Endothelial cell of umbilical vein (primary cell): ENCODE results near the gene SERPINA9. TPM values are rescaled to one million over a fixed set of nuclear protein-coding genes. Genes with fewer than 3 reads are reported as not detected.

Experiments used
- BruUV-seq: library from RNA; stranded (reverse); fragments of 400-500 nt; replicated peaks from 2 replicates; lab custom pipeline; 2021; lab: Mats Ljungman, UMichigan
- CTCF ChIA-PET: fragments of 300-600, 350-600 bp; sonication (Branson Sonifier 250); formaldehyde crosslinking; loops from one replicate; lab custom pipeline; 2021; ENCODE audit warnings: antibody characterized with exemption, inconsistent platforms; lab: Charles Lee
- POLR2A ChIA-PET: fragments of 300-600, 350-600 bp; sonication (Branson Sonifier 250); formaldehyde crosslinking; loops from one replicate; lab custom pipeline; 2021; ENCODE audit warnings: antibody characterized with exemption, inconsistent platforms; lab: Charles Lee
- DNase-seq: peaks from one replicate; pipeline ENCODE4 v3.0.0-alpha.2; 2011; ENCODE audit warnings: low read depth, low spot score
- FAIRE-seq: peaks from 2 replicates; lab custom pipeline; 2011; peaks lifted over from hg19 to GRCh38; lab: Jason Lieb, UNC
- H2AFZ ChIP-seq: 2 replicates; pipeline ENCODE4 v1.6.0; 2012; ENCODE audit warnings: low read depth, low read length, control low read depth, inconsistent platforms
- H3K27ac ChIP-seq: 2 replicates; pipeline ENCODE4 v1.5.1; 2011; ENCODE audit warnings: low read depth, mild to moderate bottlenecking, control low read depth, low read length, moderate library complexity; ENCODE audit not compliant: insufficient read depth
- H3K27me3 ChIP-seq, 2 experiments: 2 replicates each; pipeline versions ENCODE4 v1.6.0 to v1.6.1; 2011; ENCODE audit warnings: low read length in 2 of 2, mixed read lengths in 1 of 2; ENCODE audit not compliant: control insufficient read depth in 2 of 2, insufficient read depth in 2 of 2
- H3K36me3 ChIP-seq, 2 experiments: 2 replicates in 1 of 2; 3 replicates in 1 of 2; pipeline ENCODE4 v1.5.1; 2011; ENCODE audit warnings: low read length in 2 of 2, mild to moderate bottlenecking in 1 of 2, moderate library complexity in 1 of 2; ENCODE audit not compliant: control insufficient read depth in 2 of 2, insufficient read depth in 2 of 2; ENCODE audit errors: extremely low read depth in 1 of 2
- H3K4me1 ChIP-seq: 3 replicates; pipeline ENCODE4 v1.5.1; 2011; ENCODE audit warnings: mild to moderate bottlenecking, low read length; ENCODE audit not compliant: control insufficient read depth, insufficient read depth; ENCODE audit errors: extremely low read depth
- H3K4me2 ChIP-seq: 2 replicates; pipeline ENCODE4 v1.6.1; 2011; ENCODE audit warnings: low read length, control low read depth, mixed read lengths; ENCODE audit not compliant: insufficient read depth
- H3K4me3 ChIP-seq, 3 experiments: fragments of 200-600 bp in 1 of 3; sonication (generic), shearing (Covaris generic) in 1 of 3; replicated peaks in 1 of 3; 2 replicates each; pipeline ENCODE4 v1.5.1; 2011 to 2016; ENCODE audit warnings: control low read depth in 3 of 3, low read length in 3 of 3, mild to moderate bottlenecking in 2 of 3, inconsistent platforms in 1 of 3, low read depth in 1 of 3, moderate library complexity in 1 of 3; ENCODE audit not compliant: insufficient read depth in 1 of 3
- H3K79me2 ChIP-seq: 2 replicates; pipeline ENCODE4 v1.6.0; 2012; ENCODE audit warnings: low read length, inconsistent platforms; ENCODE audit not compliant: control insufficient read depth, insufficient read depth
- H3K9ac ChIP-seq: replicated peaks from 2 replicates; pipeline ENCODE3; 2011; ENCODE audit warnings: low read length, control low read depth; ENCODE audit not compliant: insufficient read depth; ENCODE audit errors: extremely low read depth
- H3K9me1 ChIP-seq: replicated peaks from 3 replicates; pipeline ENCODE4 v1.6.0; 2011; ENCODE audit warnings: mild to moderate bottlenecking, low read length; ENCODE audit not compliant: control insufficient read depth, insufficient read depth; ENCODE audit errors: extremely low read depth
- H3K9me3 ChIP-seq: replicated peaks from 2 replicates; pipeline ENCODE4 v1.5.1; 2012; ENCODE audit warnings: low read length, inconsistent platforms; ENCODE audit not compliant: control insufficient read depth, insufficient read depth
- H4K20me1 ChIP-seq: replicated peaks from 2 replicates; pipeline ENCODE3; 2011; ENCODE audit warnings: mild to moderate bottlenecking, low read length; ENCODE audit not compliant: control insufficient read depth, insufficient read depth; ENCODE audit errors: extremely low read depth
- CTCF ChIP-seq, 2 donors: IDR thresholded peaks; 1 replicate in 1 of 2; 2 replicates in 1 of 2; pipeline ENCODE4 v1.5.1; 2011; ENCODE audit warnings: low read length in 2 of 2, mild to moderate bottlenecking in 2 of 2, moderate library complexity in 2 of 2, control low read depth in 1 of 2, inconsistent platforms in 1 of 2, low read depth in 1 of 2; ENCODE audit not compliant: insufficient read depth in 1 of 2; ENCODE audit errors: extremely low read depth in 1 of 2
- FOS ChIP-seq: IDR thresholded peaks from 2 replicates; pipeline ENCODE4 v1.6.1; 2011; ENCODE audit warnings: mild to moderate bottlenecking, low read length, moderate library complexity, borderline replicate concordance; ENCODE audit not compliant: insufficient read depth
- GATA2 ChIP-seq: IDR thresholded peaks from 2 replicates; pipeline ENCODE4 v1.7.0; 2011; ENCODE audit warnings: low read depth, mild to moderate bottlenecking, moderate library complexity, mixed read lengths, low read length; ENCODE audit not compliant: insufficient read length, insufficient read depth
- JUN ChIP-seq: IDR thresholded peaks from 2 replicates; pipeline ENCODE4 v1.6.1; 2011; ENCODE audit warnings: borderline replicate concordance, low read depth; ENCODE audit not compliant: insufficient read length, insufficient read depth
- MAX ChIP-seq: IDR thresholded peaks from 2 replicates; pipeline ENCODE4 v1.6.1; 2011; ENCODE audit not compliant: insufficient read depth, insufficient read length
- MYC ChIP-seq: IDR thresholded peaks from one replicate; pipeline ENCODE4 v1.6.1; 2011; ENCODE audit warnings: mild to moderate bottlenecking, low read depth, low read length
- POLR2A ChIP-seq: IDR thresholded peaks from 2 replicates; pipeline ENCODE4 v1.6.1; 2012; ENCODE audit warnings: low read depth, mild to moderate bottlenecking, control low read depth, low read length
- dilution Hi-C: fragments of 300-500 bp; cut with MboI; formaldehyde crosslinking; loops from one replicate; pipeline ENCODE4 v1.15.0; 2019; ENCODE audit warnings: low sequenced_read_pairs; ENCODE audit not compliant: extremely low pct_ligation_motif_present
- intact Hi-C: fragments of 100-400 bp; cut with micrococcal nuclease; formaldehyde crosslinking; loops from one replicate; pipeline ENCODE4 v1.10.0; 2022
- polyA plus RNA-seq, 4 experiments: library from polyadenylated mRNA; depleted of rRNA in 3 of 4; stranded (reverse) in 3 of 4; unstranded in 1 of 4; fragments of >200 nt; gene quantifications; 2 replicates each; pipeline versions ENCODE4 v1.2.1 to v1.2.3, GENCODE V29; 2011 to 2012; ENCODE audit warnings: missing spikeins in 1 of 4
- total RNA-seq: library from RNA; stranded (reverse); gene quantifications from 2 replicates; pipeline ENCODE4 v1.2.3, GENCODE V29; 2021

The SERPINA9 gene
- total and polyA plus RNA-seq, 2 donors (not counting 3 experiments of a cell fraction or from before 2014, with no cell fraction given) = not detected

- H3K9me1 ChIP-seq = no peaks in the 10 kb centered on the region
- H3K27me3 ChIP-seq = no peaks in the 10 kb centered on the region
- no peaks in the 10 kb centered on the region for H3K36me3 ChIP-seq
- POLR2A ChIA-PET = no interaction called here
- H3K79me2 ChIP-seq = no peaks in the 10 kb centered on the region
- H3K4me2 ChIP-seq = no peak overlapping the region
- no TSS peak for BruUV-seq
- no peak overlapping the region for H3K27ac ChIP-seq
- no peak overlapping the region for H2AFZ ChIP-seq
- no peak overlapping the region for H3K4me3 ChIP-seq
- dilution Hi-C loops = no loop called here
- no peak for TF ChIP-seq MYC
- TF ChIP-seq MAX = no peak
- TF ChIP-seq GATA2 = no peak
- H3K4me1 ChIP-seq = no peaks in the 10 kb centered on the region
- FAIRE-seq (no peak), DNase-seq (no peak)
- H3K9ac ChIP-seq = no peak overlapping the region
- H4K20me1 ChIP-seq = no peaks in the 10 kb centered on the region
- intact Hi-C loops = no loop called here
- CTCF ChIA-PET = no interaction called here
- peaks cover 2% of the 10 kb centered on the region for H3K9me3 ChIP-seq
Observed at GRCh38 chr14:94467728-94468520, 8.1 kb downstream of the SERPINA9 start.

GRCh38 chr14:94466706-94467370 is 9.2 kb downstream of the SERPINA9 start:
- ChIA-PET CTCF (no interaction called here), POLR2A (no interaction called here)
- TF ChIP-seq POLR2A = no peak
- no peak for TF ChIP-seq FOS
- no peak for TF ChIP-seq MYC
- no peak for TF ChIP-seq CTCF (IDR thresholded peaks at IDR 0.05; ENCODE audit: extremely low read depth in 1 of 2, insufficient read depth in 1 of 2, low read depth in 1 of 2, low read length in 2 of 2)
- TF ChIP-seq JUN = no peak
- dilution Hi-C loops = no loop called here
- DNase-seq = no peak
- Histone ChIP-seq H3K4me1 (no peaks in the 10 kb centered on the region), H3K9ac (no peak overlapping the region), H3K36me3 (no peaks in the 10 kb centered on the region), H3K9me1 (no peaks in the 10 kb centered on the region), H2AFZ (no peak overlapping the region), H3K27me3 (no peaks in the 10 kb centered on the region), H3K9me3 (peaks cover 2% of the 10 kb centered on the region), H4K20me1 (no peaks in the 10 kb centered on the region), H3K79me2 (no peaks in the 10 kb centered on the region), H3K27ac (no peak overlapping the region), H3K4me3 (no peak overlapping the region), H3K4me2 (no peak overlapping the region)
- BruUV-seq = no TSS peak
- intact Hi-C loops = no loop called here
- FAIRE-seq = no peak
